Prostate gland (tissue), 2 donors: Measurements from ENCODE around the gene BLTP3B.

Experiments used
- CTCF ChIP-seq, 4 experiments: fragments of 200-600 bp in 2 of 4; fragments of 450-650 bp in 2 of 4; sonication (generic) in 2 of 4; IDR thresholded peaks; 1 replicate in 3 of 4; 2 replicates in 1 of 4; pipeline ENCODE4 v1.5.1; 2016 to 2019; ENCODE audit warnings: antibody characterized with exemption in 4 of 4, mild to moderate bottlenecking in 2 of 4, moderate library complexity in 2 of 4
- POLR2A ChIP-seq: fragments of 450-650 bp; IDR thresholded peaks from one replicate; pipeline ENCODE4 v1.6.1; 2016; ENCODE audit warnings: antibody characterized with exemption, mild to moderate bottlenecking
- POLR2AphosphoS5 ChIP-seq: sonication (generic); formaldehyde crosslinking; IDR thresholded peaks from one replicate; pipeline ENCODE4 v1.6.1; 2017; ENCODE audit warnings: antibody characterized with exemption

GRCh38 chr12:100173111-100173510 lies 30.4 kb upstream of the BLTP3B start:
- TF ChIP-seq CTCF (IDR thresholded peaks at IDR 0.05) (no peak), POLR2A (no peak), POLR2AphosphoS5 (no peak)
